ENCODE results near the gene ODR4. TPM values are rescaled to one million over a fixed set of nuclear protein-coding genes. Genes with fewer than 3 reads are reported as not detected.
"Not testable (repeated sequence)": the region's sequence is repeated elsewhere in the genome, so short reads cannot be mapped to it uniquely, and the experiment has no call there.

Gene ODR4
- total RNA-seq, 4 donors from 2014 or later: 11.3 to 16.8 (median 11.9) TPM

- intact Hi-C loops (cut with DNase I; ENCODE audit: low total_unique reads) (no loop called here), in situ Hi-C loops (cut with MboI; ENCODE audit: low sequenced_read_pairs in 4 of 4) (no loop called here)
- no peak for DNase-seq
- Histone ChIP-seq H3K4me1 (no peaks in the 10 kb centered on the region), H3K9me3 (no peaks in the 10 kb centered on the region), H3K4me3 (no peak overlapping the region), H3K27ac (no peak overlapping the region), H3K27me3 (no peaks in the 10 kb centered on the region), H3K36me3 (no peaks in the 10 kb centered on the region)
- TF ChIP-seq POLR2A (IDR thresholded peaks at IDR 0.05): no peak
- no peak for ATAC-seq
Observed at GRCh38 chr1:186456729-186457255, 81.2 kb downstream of the ODR4 start.

GRCh38 chr1:186459161-186459560 is 83.5 kb downstream of the ODR4 start:
- H3K27me3 ChIP-seq; H3K36me3 ChIP-seq; H3K4me1 ChIP-seq; H3K27ac ChIP-seq; DNase-seq; in situ Hi-C loops (cut with MboI; ENCODE audit: low sequenced_read_pairs in 4 of 4); H3K4me3 ChIP-seq; H3K9me3 ChIP-seq; ATAC-seq; intact Hi-C loops (cut with DNase I; ENCODE audit: low total_unique reads): not testable (repeated sequence)

DNA sequence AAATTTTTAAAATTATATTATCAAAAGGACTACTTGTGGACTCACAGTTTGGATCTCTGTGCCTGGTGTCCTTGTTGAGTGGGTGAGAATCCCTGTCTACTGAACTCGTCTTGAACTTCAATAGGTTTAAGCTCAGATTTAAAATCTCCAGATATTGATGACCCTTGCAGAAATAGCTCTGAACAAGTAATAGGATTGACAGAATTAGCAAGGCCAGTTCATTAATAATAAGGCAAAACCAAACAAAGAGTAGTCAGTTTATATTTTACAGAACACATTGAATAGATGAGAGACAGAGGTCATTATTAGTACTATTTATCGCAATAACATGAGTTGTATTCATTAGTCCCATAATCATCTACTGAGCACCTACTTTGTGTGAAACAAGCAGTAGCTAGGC is 85.4 kb downstream of the ODR4 start, which contains the start of gene PDC:
Gene PDC (minus strand): TSS at position 101 of the 400 bp plus-strand sequence. CDS start 11,655 bp downstream, outside the sequence.
- no peaks in the 10 kb centered on the region for H3K27me3 ChIP-seq
- H3K36me3 ChIP-seq: no peaks in the 10 kb centered on the region
- no peaks in the 10 kb centered on the region for H3K4me1 ChIP-seq
- H3K27ac ChIP-seq: no peak within 1 kb of the TSS
- in situ Hi-C loops (cut with MboI; ENCODE audit: low sequenced_read_pairs in 4 of 4) (no loop called here), intact Hi-C loops (cut with DNase I; ENCODE audit: low total_unique reads) (no loop called here)
- no peak within 1 kb of the TSS for H3K4me3 ChIP-seq
- DNase-seq (no peak), ATAC-seq (no peak)
- TF ChIP-seq, protein P1, sequence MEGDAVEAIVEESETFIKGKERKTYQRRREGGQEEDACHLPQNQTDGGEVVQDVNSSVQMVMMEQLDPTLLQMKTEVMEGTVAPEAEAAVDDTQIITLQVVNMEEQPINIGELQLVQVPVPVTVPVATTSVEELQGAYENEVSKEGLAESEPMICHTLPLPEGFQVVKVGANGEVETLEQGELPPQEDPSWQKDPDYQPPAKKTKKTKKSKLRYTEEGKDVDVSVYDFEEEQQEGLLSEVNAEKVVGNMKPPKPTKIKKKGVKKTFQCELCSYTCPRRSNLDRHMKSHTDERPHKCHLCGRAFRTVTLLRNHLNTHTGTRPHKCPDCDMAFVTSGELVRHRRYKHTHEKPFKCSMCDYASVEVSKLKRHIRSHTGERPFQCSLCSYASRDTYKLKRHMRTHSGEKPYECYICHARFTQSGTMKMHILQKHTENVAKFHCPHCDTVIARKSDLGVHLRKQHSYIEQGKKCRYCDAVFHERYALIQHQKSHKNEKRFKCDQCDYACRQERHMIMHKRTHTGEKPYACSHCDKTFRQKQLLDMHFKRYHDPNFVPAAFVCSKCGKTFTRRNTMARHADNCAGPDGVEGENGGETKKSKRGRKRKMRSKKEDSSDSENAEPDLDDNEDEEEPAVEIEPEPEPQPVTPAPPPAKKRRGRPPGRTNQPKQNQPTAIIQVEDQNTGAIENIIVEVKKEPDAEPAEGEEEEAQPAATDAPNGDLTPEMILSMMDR (IDR thresholded peaks at IDR 0.05 in 4 of 5, conservative IDR thresholded peaks at IDR 0.05 in 1 of 5): no peak
- no peak for TF ChIP-seq POLR2A (IDR thresholded peaks at IDR 0.05)
- H3K9me3 ChIP-seq: no peaks in the 10 kb centered on the region

- TF ChIP-seq POLR2A (IDR thresholded peaks at IDR 0.05): no peak
- TF ChIP-seq, protein P1 (IDR thresholded peaks at IDR 0.05 in 4 of 5, conservative IDR thresholded peaks at IDR 0.05 in 1 of 5): no peak
- Histone ChIP-seq H3K4me1 (no peaks in the 10 kb centered on the region), H3K27ac (no peak overlapping the region), H3K9me3 (no peaks in the 10 kb centered on the region), H3K27me3 (no peaks in the 10 kb centered on the region), H3K36me3 (no peaks in the 10 kb centered on the region), H3K4me3 (no peak overlapping the region)
- in situ Hi-C loops (cut with MboI; ENCODE audit: low sequenced_read_pairs in 4 of 4): no loop called here
- DNase-seq (no peak), ATAC-seq (no peak)
- intact Hi-C loops (cut with DNase I; ENCODE audit: low total_unique reads): no loop called here
Observed at GRCh38 chr1:186463511-186463910, 87.9 kb downstream of the ODR4 start.

DNA sequence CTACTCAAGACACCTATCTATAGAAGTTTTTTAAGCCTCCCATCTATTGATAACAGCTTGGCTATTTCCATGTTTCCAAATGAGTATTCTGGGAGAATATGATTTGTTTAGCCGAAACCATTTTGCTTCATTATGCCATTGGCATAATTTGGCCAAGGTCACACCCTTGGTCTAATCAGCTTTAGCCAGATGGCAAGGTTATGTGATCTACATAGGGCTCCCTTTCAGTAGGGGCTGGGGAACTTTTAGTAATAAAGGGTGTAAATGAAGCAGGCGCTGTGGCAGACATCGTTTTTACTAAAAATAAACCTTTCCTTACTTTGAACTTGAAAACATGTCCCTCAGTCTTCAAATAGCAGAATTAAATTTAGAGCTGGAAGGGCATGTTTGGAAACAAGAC is 88.3 kb downstream of the ODR4 start:
- no peaks in the 10 kb centered on the region for H3K36me3 ChIP-seq
- H3K9me3 ChIP-seq: no peaks in the 10 kb centered on the region
- TF ChIP-seq, protein P1 (IDR thresholded peaks at IDR 0.05 in 4 of 5, conservative IDR thresholded peaks at IDR 0.05 in 1 of 5): no peak
- TF ChIP-seq POLR2A (IDR thresholded peaks at IDR 0.05): no peak
- in situ Hi-C loops (cut with MboI; ENCODE audit: low sequenced_read_pairs in 4 of 4) (no loop called here), intact Hi-C loops (cut with DNase I; ENCODE audit: low total_unique reads) (no loop called here)
- no peak overlapping the region for H3K27ac ChIP-seq
- DNase-seq: no peak
- H3K4me1 ChIP-seq: no peaks in the 10 kb centered on the region
- no peak overlapping the region for H3K4me3 ChIP-seq
- H3K27me3 ChIP-seq: no peaks in the 10 kb centered on the region
- ATAC-seq: no peak

GRCh38 chr1:186465491-186465890 is 89.9 kb downstream of the ODR4 start:
- in situ Hi-C loops (cut with MboI; ENCODE audit: low sequenced_read_pairs in 4 of 4); H3K9me3 ChIP-seq; H3K36me3 ChIP-seq; H3K4me3 ChIP-seq; intact Hi-C loops (cut with DNase I; ENCODE audit: low total_unique reads); DNase-seq; H3K27ac ChIP-seq; H3K4me1 ChIP-seq; ATAC-seq; H3K27me3 ChIP-seq: not testable (repeated sequence)

All from gastrocnemius medialis (tissue), 4 donors.